WTC11 (cell line): Measurements from ENCODE around the gene ALKBH8.
"Not testable (repeated sequence)": the region's sequence is repeated elsewhere in the genome, so short reads cannot be mapped to it uniquely, and the experiment has no call there.

ENCODE experiments used
- ETV6 ChIP-seq: sonication (generic); formaldehyde crosslinking; IDR thresholded peaks from 2 replicates; pipeline ENCODE4 v1.8.1; 2022; ENCODE audit warnings: mild to moderate bottlenecking, missing genetic modification reagents
- NR3C1 ChIP-seq: sonication (generic); formaldehyde crosslinking; conservative IDR thresholded peaks from 2 replicates; pipeline ENCODE4 v1.8.1; 2023; ENCODE audit warnings: low read depth, mild to moderate bottlenecking, missing genetic modification reagents
- TEAD4 ChIP-seq: sonication (generic); formaldehyde crosslinking; IDR thresholded peaks from 2 replicates; pipeline ENCODE4 v1.8.0; 2022; ENCODE audit warnings: mild to moderate bottlenecking, missing genetic modification reagents
- ZNF138 ChIP-seq: sonication (generic); formaldehyde crosslinking; conservative IDR thresholded peaks from 2 replicates; pipeline ENCODE4 v1.8.1; 2022; ENCODE audit warnings: mild to moderate bottlenecking, moderate library complexity, missing genetic modification reagents
- TF ChIP-seq, protein P1 (sequence below): fragments of 200-600 bp; IDR thresholded peaks from 2 replicates; pipeline ENCODE4 v1.8.0; 2022; ENCODE audit warnings: antibody characterized with exemption
- TF ChIP-seq, protein P2 (sequence below): sonication (generic); formaldehyde crosslinking; IDR thresholded peaks from 2 replicates; pipeline ENCODE4 v1.8.0; 2023; ENCODE audit warnings: mild to moderate bottlenecking, missing genetic modification reagents
- TF ChIP-seq, protein P3 (sequence below): sonication (generic); formaldehyde crosslinking; conservative IDR thresholded peaks from 2 replicates; pipeline ENCODE4 v1.8.1; 2022; ENCODE audit warnings: mild to moderate bottlenecking, missing genetic modification reagents

DNA sequence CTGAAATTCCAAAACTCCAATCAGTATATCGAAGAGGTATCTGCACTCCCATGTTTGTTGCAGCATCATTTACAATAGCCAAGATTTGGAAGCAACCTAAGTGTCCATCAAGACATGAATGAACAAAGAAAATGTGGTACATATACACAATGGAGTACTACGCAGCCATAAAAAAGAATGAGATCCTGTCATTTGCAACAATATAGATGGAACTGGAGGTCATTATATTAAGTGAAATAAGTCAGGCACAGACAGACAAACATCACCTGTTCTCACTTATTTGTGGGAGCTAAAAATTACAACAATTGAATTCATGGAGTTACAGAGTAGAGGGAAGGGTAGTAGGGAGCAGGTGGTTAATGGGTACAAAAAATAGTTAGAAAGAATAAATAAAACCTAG, 13.6 kb upstream of the ALKBH8 start:
- not testable (repeated sequence) for TF ChIP-seq ZNF138, NR3C1, ETV6, TEAD4 (CRISPR knock-in tag)
- TF ChIP-seq, protein P1, sequence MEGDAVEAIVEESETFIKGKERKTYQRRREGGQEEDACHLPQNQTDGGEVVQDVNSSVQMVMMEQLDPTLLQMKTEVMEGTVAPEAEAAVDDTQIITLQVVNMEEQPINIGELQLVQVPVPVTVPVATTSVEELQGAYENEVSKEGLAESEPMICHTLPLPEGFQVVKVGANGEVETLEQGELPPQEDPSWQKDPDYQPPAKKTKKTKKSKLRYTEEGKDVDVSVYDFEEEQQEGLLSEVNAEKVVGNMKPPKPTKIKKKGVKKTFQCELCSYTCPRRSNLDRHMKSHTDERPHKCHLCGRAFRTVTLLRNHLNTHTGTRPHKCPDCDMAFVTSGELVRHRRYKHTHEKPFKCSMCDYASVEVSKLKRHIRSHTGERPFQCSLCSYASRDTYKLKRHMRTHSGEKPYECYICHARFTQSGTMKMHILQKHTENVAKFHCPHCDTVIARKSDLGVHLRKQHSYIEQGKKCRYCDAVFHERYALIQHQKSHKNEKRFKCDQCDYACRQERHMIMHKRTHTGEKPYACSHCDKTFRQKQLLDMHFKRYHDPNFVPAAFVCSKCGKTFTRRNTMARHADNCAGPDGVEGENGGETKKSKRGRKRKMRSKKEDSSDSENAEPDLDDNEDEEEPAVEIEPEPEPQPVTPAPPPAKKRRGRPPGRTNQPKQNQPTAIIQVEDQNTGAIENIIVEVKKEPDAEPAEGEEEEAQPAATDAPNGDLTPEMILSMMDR = not testable (repeated sequence)
- TF ChIP-seq, protein P2, sequence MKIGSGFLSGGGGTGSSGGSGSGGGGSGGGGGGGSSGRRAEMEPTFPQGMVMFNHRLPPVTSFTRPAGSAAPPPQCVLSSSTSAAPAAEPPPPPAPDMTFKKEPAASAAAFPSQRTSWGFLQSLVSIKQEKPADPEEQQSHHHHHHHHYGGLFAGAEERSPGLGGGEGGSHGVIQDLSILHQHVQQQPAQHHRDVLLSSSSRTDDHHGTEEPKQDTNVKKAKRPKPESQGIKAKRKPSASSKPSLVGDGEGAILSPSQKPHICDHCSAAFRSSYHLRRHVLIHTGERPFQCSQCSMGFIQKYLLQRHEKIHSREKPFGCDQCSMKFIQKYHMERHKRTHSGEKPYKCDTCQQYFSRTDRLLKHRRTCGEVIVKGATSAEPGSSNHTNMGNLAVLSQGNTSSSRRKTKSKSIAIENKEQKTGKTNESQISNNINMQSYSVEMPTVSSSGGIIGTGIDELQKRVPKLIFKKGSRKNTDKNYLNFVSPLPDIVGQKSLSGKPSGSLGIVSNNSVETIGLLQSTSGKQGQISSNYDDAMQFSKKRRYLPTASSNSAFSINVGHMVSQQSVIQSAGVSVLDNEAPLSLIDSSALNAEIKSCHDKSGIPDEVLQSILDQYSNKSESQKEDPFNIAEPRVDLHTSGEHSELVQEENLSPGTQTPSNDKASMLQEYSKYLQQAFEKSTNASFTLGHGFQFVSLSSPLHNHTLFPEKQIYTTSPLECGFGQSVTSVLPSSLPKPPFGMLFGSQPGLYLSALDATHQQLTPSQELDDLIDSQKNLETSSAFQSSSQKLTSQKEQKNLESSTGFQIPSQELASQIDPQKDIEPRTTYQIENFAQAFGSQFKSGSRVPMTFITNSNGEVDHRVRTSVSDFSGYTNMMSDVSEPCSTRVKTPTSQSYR (CRISPR knock-in tag) = not testable (repeated sequence)
- TF ChIP-seq, protein P3, sequence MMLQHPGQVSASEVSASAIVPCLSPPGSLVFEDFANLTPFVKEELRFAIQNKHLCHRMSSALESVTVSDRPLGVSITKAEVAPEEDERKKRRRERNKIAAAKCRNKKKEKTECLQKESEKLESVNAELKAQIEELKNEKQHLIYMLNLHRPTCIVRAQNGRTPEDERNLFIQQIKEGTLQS (CRISPR knock-in tag) = not testable (repeated sequence)
